Vagina (tissue), 2 donors: ENCODE data around the gene CNTNAP5. TPM values are rescaled to one million over a fixed set of nuclear protein-coding genes. Genes with fewer than 3 reads are reported as not detected.

Experiments
- DNase-seq, 2 donors: peaks; one replicate each; pipeline ENCODE4 v3.0.0-alpha.2; 2017; ENCODE audit errors: extremely low spot score in 2 of 2
- H3K27ac ChIP-seq: fragments of 200-600 bp; sonication (generic); one replicate; pipeline ENCODE4 v1.5.1; 2019
- H3K27me3 ChIP-seq: fragments of 200-600 bp; sonication (generic); one replicate; pipeline ENCODE4 v1.5.1; 2019
- H3K36me3 ChIP-seq, 2 donors: fragments of 200-600 bp; sonication (generic); one replicate each; pipeline ENCODE4 v1.5.1; 2017 to 2019
- H3K4me1 ChIP-seq: fragments of 200-600 bp; sonication (generic); one replicate; pipeline ENCODE4 v1.5.1; 2019
- H3K4me3 ChIP-seq, 2 donors: fragments of 200-600 bp; sonication (generic); 1 replicate in 1 of 2; 2 replicates in 1 of 2; pipeline ENCODE4 v1.5.1; 2016 to 2019
- H3K9me3 ChIP-seq: fragments of 200-600 bp; sonication (generic); one replicate; pipeline ENCODE4 v1.5.1; 2019
- POLR2A ChIP-seq, 2 donors: fragments of 450-650 bp; IDR thresholded peaks; one replicate each; pipeline ENCODE4 v1.6.1; 2017; ENCODE audit warnings: antibody characterized with exemption in 2 of 2, mild to moderate bottlenecking in 2 of 2, moderate library complexity in 2 of 2
- POLR2AphosphoS5 ChIP-seq, 2 donors: sonication (generic); formaldehyde crosslinking; IDR thresholded peaks; one replicate each; pipeline ENCODE4 v1.9.0; 2017; ENCODE audit warnings: antibody characterized with exemption in 2 of 2, mild to moderate bottlenecking in 2 of 2, low read depth in 1 of 2; ENCODE audit not compliant: insufficient read depth in 1 of 2
- intact Hi-C: fragments of 100-400 bp; cut with DNase I; formaldehyde crosslinking; loops from one replicate; pipeline ENCODE4 v1.15.1; 2023
- total RNA-seq: library from RNA; depleted of rRNA; stranded (reverse); fragments of >200 nt; gene quantifications from one replicate; pipeline ENCODE4 v1.2.3, GENCODE V29; 2016
- TF ChIP-seq, protein P1 (sequence below), 3 experiments: fragments of 450-650 bp in 2 of 3; fragments of 200-600 bp in 1 of 3; sonication (generic) in 1 of 3; IDR thresholded peaks; one replicate each; pipeline ENCODE4 v1.5.1; 2017 to 2019; ENCODE audit warnings: antibody characterized with exemption in 3 of 3, mild to moderate bottlenecking in 2 of 3, moderate library complexity in 2 of 3

Gene CNTNAP5
- total RNA-seq, 1 donor from 2014 or later, result not detected

DNA sequence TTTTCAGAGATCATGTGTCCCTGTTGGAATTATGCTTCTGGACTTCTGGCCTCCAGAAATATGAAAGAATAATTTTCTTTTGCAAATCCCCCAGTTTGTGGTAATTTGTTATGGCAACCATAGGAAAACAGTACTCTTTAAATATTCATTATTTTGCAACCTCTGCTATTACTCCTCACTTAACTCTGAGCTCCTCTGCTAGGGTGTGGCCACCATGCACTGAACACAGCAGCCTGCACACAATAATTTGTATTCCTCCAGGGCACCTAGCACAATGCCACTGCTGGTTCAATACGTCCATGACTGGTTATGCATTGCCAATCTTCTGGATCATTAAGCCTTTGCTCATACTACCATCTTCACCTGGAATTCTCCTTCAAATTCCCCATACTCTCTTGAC lies 232.0 kb downstream of the CNTNAP5 start:
- no peak overlapping the region for H3K4me3 ChIP-seq
- no peak overlapping the region for H3K27ac ChIP-seq
- no peaks in the 10 kb centered on the region for H3K27me3 ChIP-seq
- no peaks in the 10 kb centered on the region for H3K9me3 ChIP-seq
- H3K4me1 ChIP-seq, result no peaks in the 10 kb centered on the region
- no peaks in the 10 kb centered on the region for H3K36me3 ChIP-seq
- no peak for DNase-seq
- intact Hi-C loops, result no loop called here
- TF ChIP-seq, protein P1, sequence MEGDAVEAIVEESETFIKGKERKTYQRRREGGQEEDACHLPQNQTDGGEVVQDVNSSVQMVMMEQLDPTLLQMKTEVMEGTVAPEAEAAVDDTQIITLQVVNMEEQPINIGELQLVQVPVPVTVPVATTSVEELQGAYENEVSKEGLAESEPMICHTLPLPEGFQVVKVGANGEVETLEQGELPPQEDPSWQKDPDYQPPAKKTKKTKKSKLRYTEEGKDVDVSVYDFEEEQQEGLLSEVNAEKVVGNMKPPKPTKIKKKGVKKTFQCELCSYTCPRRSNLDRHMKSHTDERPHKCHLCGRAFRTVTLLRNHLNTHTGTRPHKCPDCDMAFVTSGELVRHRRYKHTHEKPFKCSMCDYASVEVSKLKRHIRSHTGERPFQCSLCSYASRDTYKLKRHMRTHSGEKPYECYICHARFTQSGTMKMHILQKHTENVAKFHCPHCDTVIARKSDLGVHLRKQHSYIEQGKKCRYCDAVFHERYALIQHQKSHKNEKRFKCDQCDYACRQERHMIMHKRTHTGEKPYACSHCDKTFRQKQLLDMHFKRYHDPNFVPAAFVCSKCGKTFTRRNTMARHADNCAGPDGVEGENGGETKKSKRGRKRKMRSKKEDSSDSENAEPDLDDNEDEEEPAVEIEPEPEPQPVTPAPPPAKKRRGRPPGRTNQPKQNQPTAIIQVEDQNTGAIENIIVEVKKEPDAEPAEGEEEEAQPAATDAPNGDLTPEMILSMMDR (IDR thresholded peaks at IDR 0.05), result no peak
- no peak for TF ChIP-seq POLR2A (IDR thresholded peaks at IDR 0.05)
- TF ChIP-seq POLR2AphosphoS5 (IDR thresholded peaks at IDR 0.05; ENCODE audit: insufficient read depth in 1 of 2, low read depth in 1 of 2), result no peak

DNA sequence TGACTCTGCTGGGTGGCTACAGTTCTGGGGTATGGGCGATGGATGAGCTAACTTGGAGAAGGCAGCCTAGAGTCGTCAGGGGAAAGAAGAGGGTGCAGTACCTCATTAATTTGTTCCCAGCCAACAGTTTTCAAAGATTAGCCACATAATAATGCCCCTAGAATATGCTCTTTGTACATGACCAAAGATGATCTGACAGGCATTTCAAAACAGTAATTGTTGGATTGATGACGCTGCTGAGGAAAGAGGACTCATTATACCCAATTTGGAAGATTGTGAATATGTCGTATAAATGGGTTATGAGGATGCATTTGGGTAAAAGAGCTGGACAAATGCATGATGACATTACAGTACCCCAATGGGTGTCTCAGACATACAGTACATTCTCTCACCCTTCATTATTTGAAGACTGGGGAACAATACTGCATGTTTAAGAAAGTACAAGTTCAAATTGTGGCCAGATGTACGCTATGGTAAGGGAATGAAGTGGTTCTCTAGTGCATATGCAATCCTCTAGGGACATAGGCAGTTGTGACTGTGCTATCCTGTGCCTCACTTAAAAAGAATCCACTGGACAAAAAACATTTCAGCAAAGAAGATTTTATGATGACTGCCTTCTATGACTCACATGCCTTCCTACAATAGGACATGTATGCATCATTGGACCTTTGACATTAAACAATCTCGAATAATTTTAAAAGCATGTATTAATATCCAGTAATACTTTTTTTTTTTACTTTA lies 233.2 kb downstream of the CNTNAP5 start:
- no peak for DNase-seq
- TF ChIP-seq POLR2A (IDR thresholded peaks at IDR 0.05) (no peak), POLR2AphosphoS5 (IDR thresholded peaks at IDR 0.05; ENCODE audit: insufficient read depth in 1 of 2, low read depth in 1 of 2) (no peak)
- TF ChIP-seq, protein P1 (IDR thresholded peaks at IDR 0.05), result no peak
- H3K4me1 ChIP-seq, result no peaks in the 10 kb centered on the region
- H3K27me3 ChIP-seq, result no peaks in the 10 kb centered on the region
- no peaks in the 10 kb centered on the region for H3K9me3 ChIP-seq
- H3K4me3 ChIP-seq, result no peak overlapping the region
- H3K27ac ChIP-seq, result no peak overlapping the region
- intact Hi-C loops, result no loop called here
- H3K36me3 ChIP-seq, result no peaks in the 10 kb centered on the region

DNA sequence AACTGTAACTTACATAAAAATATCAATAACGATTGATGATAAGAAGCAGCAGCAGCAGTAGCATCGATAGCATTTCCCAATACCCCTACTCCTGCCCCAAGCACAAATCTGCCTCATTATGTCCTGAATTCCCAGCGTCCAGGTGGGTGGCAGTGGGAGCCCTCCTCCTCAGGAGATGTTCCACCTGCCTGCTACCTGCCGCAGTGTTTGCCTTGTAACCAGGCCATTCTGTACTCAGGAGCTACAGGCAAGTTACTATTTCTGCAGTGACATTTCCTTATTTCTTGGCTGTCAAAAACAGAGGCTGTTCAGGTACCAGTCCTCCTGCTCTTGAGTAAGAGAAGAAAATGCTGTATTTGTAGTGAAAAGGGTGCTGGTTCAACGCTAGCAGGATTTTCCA lies 236.4 kb downstream of the CNTNAP5 start:
- intact Hi-C loops, result no loop called here
- H3K4me1 ChIP-seq, result no peaks in the 10 kb centered on the region
- no peaks in the 10 kb centered on the region for H3K27me3 ChIP-seq
- DNase-seq, result no peak
- H3K9me3 ChIP-seq, result no peaks in the 10 kb centered on the region
- H3K4me3 ChIP-seq, result no peak overlapping the region
- TF ChIP-seq POLR2A (IDR thresholded peaks at IDR 0.05) (no peak), POLR2AphosphoS5 (IDR thresholded peaks at IDR 0.05; ENCODE audit: insufficient read depth in 1 of 2, low read depth in 1 of 2) (no peak)
- TF ChIP-seq, protein P1 (IDR thresholded peaks at IDR 0.05), result no peak
- H3K27ac ChIP-seq, result no peak overlapping the region
- H3K36me3 ChIP-seq, result no peaks in the 10 kb centered on the region

DNA sequence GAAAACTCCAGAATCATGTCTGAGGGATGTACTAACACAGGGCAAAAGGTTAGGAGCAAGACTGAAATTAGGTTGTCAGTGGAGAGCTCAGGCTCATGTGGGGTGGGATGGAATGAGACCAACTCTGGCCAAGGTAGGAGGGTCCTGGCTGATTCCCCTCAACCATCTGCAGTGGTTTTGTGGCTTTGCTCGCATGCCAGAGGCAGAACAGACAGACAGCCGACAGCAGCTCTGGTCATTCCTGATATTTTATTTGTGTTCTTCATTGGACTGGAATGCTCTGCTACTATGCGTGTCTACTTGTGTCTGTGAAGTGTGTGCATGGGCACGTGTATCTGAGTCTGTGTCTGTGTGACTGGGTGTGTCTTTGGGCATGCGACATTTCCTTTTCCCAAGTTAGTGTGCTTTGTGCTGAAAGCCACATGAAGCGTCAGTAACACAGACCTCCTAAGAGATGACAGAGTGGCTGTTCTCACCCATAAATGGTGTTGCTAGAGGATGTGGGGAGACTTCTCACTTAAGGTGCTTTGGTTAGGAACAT lies 239.5 kb downstream of the CNTNAP5 start:
- no peaks in the 10 kb centered on the region for H3K27me3 ChIP-seq
- TF ChIP-seq, protein P1 (IDR thresholded peaks at IDR 0.05), result no peak
- no peak for TF ChIP-seq POLR2AphosphoS5 (IDR thresholded peaks at IDR 0.05; ENCODE audit: insufficient read depth in 1 of 2, low read depth in 1 of 2)
- no peak for TF ChIP-seq POLR2A (IDR thresholded peaks at IDR 0.05)
- H3K27ac ChIP-seq, result no peak overlapping the region
- intact Hi-C loops, result no loop called here
- H3K36me3 ChIP-seq, result no peaks in the 10 kb centered on the region
- DNase-seq, result no peak
- no peaks in the 10 kb centered on the region for H3K9me3 ChIP-seq
- no peak overlapping the region for H3K4me3 ChIP-seq
- no peaks in the 10 kb centered on the region for H3K4me1 ChIP-seq

DNA sequence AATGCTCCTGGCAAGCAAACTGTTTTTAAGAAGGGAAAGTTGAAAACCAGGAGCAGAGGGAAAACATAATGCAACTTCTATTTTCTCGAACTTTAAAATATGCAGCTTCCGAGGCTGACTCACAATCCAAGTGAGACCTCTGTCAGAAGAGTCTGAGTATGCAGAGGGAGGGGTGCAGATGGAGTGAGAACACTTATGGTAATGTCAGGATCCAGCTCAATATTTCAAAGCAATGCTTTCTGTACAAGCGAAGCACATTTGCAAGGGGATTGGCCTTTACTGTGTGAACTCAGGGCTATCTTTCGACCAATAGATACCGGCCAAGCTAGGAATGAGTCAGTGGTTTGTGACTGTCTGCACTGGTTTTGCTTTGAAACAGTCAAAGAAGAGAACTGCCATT lies 242.7 kb downstream of the CNTNAP5 start:
- intact Hi-C loops, result no loop called here
- H3K4me3 ChIP-seq, result no peak overlapping the region
- H3K27ac ChIP-seq, result no peak overlapping the region
- H3K4me1 ChIP-seq, result no peaks in the 10 kb centered on the region
- DNase-seq, result no peak
- no peaks in the 10 kb centered on the region for H3K9me3 ChIP-seq
- H3K27me3 ChIP-seq, result no peaks in the 10 kb centered on the region
- H3K36me3 ChIP-seq, result no peaks in the 10 kb centered on the region
- TF ChIP-seq, protein P1 (IDR thresholded peaks at IDR 0.05), result no peak
- TF ChIP-seq POLR2A (IDR thresholded peaks at IDR 0.05), result no peak
- TF ChIP-seq POLR2AphosphoS5 (IDR thresholded peaks at IDR 0.05; ENCODE audit: insufficient read depth in 1 of 2, low read depth in 1 of 2), result no peak
